Prostate gland (tissue), 2 donors: ENCODE results near the gene OGT. TPM values are rescaled to one million over a fixed set of nuclear protein-coding genes. Genes with fewer than 3 reads are reported as not detected.
A peak's percentile ranks its signal among the peaks of the same experiment; 100 is the strongest.

Experiments used
- DNase-seq: peaks from one replicate; pipeline ENCODE4 v3.0.0-alpha.2; 2019; ENCODE audit warnings: low spot score
- H3K27ac ChIP-seq, 2 donors: fragments of 200-600 bp; sonication (generic); 2 replicates each; pipeline ENCODE4 v1.5.1; 2017 to 2019
- H3K27me3 ChIP-seq: fragments of 200-600 bp; sonication (generic); replicated peaks from 2 replicates; pipeline ENCODE4 v1.5.1; 2019; ENCODE audit not compliant: insufficient read depth
- H3K36me3 ChIP-seq, 2 donors: fragments of 200-600 bp; sonication (generic); 1 replicate in 1 of 2; 2 replicates in 1 of 2; pipeline versions ENCODE4 v1.5.1 to v1.8.1; 2017 to 2019
- H3K4me1 ChIP-seq: fragments of 200-600 bp; sonication (generic); replicated peaks from 2 replicates; pipeline ENCODE4 v1.5.1; 2019
- H3K4me3 ChIP-seq, 2 donors: fragments of 200-600 bp; sonication (generic); 2 replicates each; pipeline ENCODE4 v1.5.1; 2017 to 2019
- H3K9me3 ChIP-seq: fragments of 200-600 bp; sonication (generic); 2 replicates; pipeline ENCODE4 v1.5.1; 2017
- CTCF ChIP-seq, 4 experiments: fragments of 200-600 bp in 2 of 4; fragments of 450-650 bp in 2 of 4; sonication (generic) in 2 of 4; IDR thresholded peaks; 1 replicate in 3 of 4; 2 replicates in 1 of 4; pipeline ENCODE4 v1.5.1; 2016 to 2019; ENCODE audit warnings: antibody characterized with exemption in 4 of 4, mild to moderate bottlenecking in 2 of 4, moderate library complexity in 2 of 4
- POLR2A ChIP-seq: fragments of 450-650 bp; IDR thresholded peaks from one replicate; pipeline ENCODE4 v1.6.1; 2016; ENCODE audit warnings: antibody characterized with exemption, mild to moderate bottlenecking
- POLR2AphosphoS5 ChIP-seq: sonication (generic); formaldehyde crosslinking; IDR thresholded peaks from one replicate; pipeline ENCODE4 v1.6.1; 2017; ENCODE audit warnings: antibody characterized with exemption
- WGBS: methylation state at CpG from one replicate; pipeline ENCODE4 v1.1.5; 2018; 5-methylcytosine and 5-hydroxymethylcytosine counted together
- intact Hi-C: fragments of 100-400 bp; cut with DNase I; formaldehyde crosslinking; loops from one replicate; pipeline ENCODE4 v1.14.2; 2022
- total RNA-seq, 2 donors: library from RNA; depleted of rRNA; stranded (reverse); fragments of >200 nt; gene quantifications; one replicate each; pipeline ENCODE4 v1.1.0, GENCODE V29; 2016

OGT gene
- total RNA-seq, 2 donors from 2014 or later, result 68.0 to 126 TPM

GRCh38 chrX:71514367-71515037 lies 18.4 kb upstream of the OGT start:
- WGBS, result 9% methylated on average over 5 of the region's 5 CpGs
- intact Hi-C loops, result no loop called here
- Histone ChIP-seq H3K36me3 (no peaks in the 10 kb centered on the region), H3K4me3 (no peak overlapping the region), H3K27me3 (no peaks in the 10 kb centered on the region), H3K4me1 (no peaks in the 10 kb centered on the region), H3K9me3 (no peaks in the 10 kb centered on the region), H3K27ac (no peak overlapping the region)
- DNase-seq, result no peak
- TF ChIP-seq POLR2A (no peak), CTCF (IDR thresholded peaks at IDR 0.05) (no peak), POLR2AphosphoS5 (no peak)

GRCh38 chrX:71515038-71515396 lies 17.9 kb upstream of the OGT start:
- Histone ChIP-seq H3K27me3 (no peaks in the 10 kb centered on the region), H3K9me3 (no peaks in the 10 kb centered on the region), H3K36me3 (no peaks in the 10 kb centered on the region), H3K4me3 (no peak overlapping the region), H3K27ac (no peak overlapping the region), H3K4me1 (no peaks in the 10 kb centered on the region)
- DNase-seq, result no peak
- intact Hi-C loops, result no loop called here
- TF ChIP-seq POLR2AphosphoS5 (no peak), CTCF (IDR thresholded peaks at IDR 0.05) (no peak), POLR2A (no peak)
- WGBS, result 92% methylated on average over 2 of the region's 2 CpGs

GRCh38 chrX:71525316-71525715 lies 7.6 kb upstream of the OGT start:
- 94% methylated on average over 3 of the region's 3 CpGs for WGBS
- no peak overlapping the region for H3K27ac ChIP-seq
- no peaks in the 10 kb centered on the region for H3K4me1 ChIP-seq
- H3K36me3 ChIP-seq, result no peaks in the 10 kb centered on the region
- no peaks in the 10 kb centered on the region for H3K9me3 ChIP-seq
- DNase-seq, result no peak
- no peak overlapping the region for H3K4me3 ChIP-seq
- intact Hi-C loops, result no loop called here
- no peaks in the 10 kb centered on the region for H3K27me3 ChIP-seq
- TF ChIP-seq CTCF (IDR thresholded peaks at IDR 0.05) (no peak), POLR2A (no peak), POLR2AphosphoS5 (no peak)

- WGBS, result 3% methylated on average over 25 of the region's 25 CpGs
- H3K27ac ChIP-seq, result peak overlapping the region; percentile 83 to 87
- no peaks in the 10 kb centered on the region for H3K27me3 ChIP-seq
- intact Hi-C loops, result no loop called here
- H3K9me3 ChIP-seq, result no peaks in the 10 kb centered on the region
- H3K4me1 ChIP-seq, result no peaks in the 10 kb centered on the region
- no peaks in the 10 kb centered on the region for H3K36me3 ChIP-seq
- H3K4me3 ChIP-seq, result peak overlapping the region; percentile 53 to 57
- no peak for DNase-seq
- no peak for TF ChIP-seq POLR2AphosphoS5
- no peak for TF ChIP-seq POLR2A
- TF ChIP-seq CTCF (IDR thresholded peaks at IDR 0.05), result no peak
Observed at GRCh38 chrX:71532078-71532752, 689 bp upstream of the OGT start.

- peak overlapping the region; percentile 53 to 57 for H3K4me3 ChIP-seq
- H3K27me3 ChIP-seq, result no peaks in the 10 kb centered on the region
- no peaks in the 10 kb centered on the region for H3K36me3 ChIP-seq
- 2% methylated on average over 12 of the region's 12 CpGs for WGBS
- peak overlapping the region; percentile 83 to 87 for H3K27ac ChIP-seq
- DNase-seq, result no peak
- TF ChIP-seq POLR2AphosphoS5 (no peak), POLR2A (no peak), CTCF (IDR thresholded peaks at IDR 0.05) (no peak)
- no peaks in the 10 kb centered on the region for H3K4me1 ChIP-seq
- intact Hi-C loops, result no loop called here
- H3K9me3 ChIP-seq, result no peaks in the 10 kb centered on the region
Observed at GRCh38 chrX:71533516-71533850, 579 bp downstream of the OGT start.
